Measurements from ENCODE around the gene WSB2.
"Not testable (repeated sequence)": the region's sequence is repeated elsewhere in the genome, so short reads cannot be mapped to it uniquely, and the experiment has no call there.

Gene WSB2

DNA sequence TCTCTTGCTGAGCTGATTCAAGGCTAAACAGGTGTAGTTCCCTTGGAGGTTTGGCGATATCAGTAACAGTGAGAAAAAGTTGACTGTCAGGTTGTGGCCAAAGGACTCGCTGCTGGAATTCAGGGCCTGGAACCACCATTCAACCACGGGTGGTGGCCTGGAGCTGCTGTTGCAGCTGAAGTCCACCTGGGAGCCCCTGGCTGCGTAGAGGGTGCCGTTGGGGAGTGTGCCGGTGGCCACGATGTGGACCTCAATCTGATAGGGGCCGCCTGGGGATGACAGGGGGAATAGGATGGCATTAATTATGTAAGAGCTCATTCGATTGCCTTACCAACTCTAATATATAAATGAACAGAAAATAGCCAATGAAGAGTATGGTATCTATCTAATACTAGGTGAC, 21.2 kb upstream of the WSB2 start:
- Histone ChIP-seq H3K36me3 (ENCODE audit: insufficient read depth, low read length) (peaks cover 22% of the 10 kb centered on the region), H3K9me3 (ENCODE audit: control insufficient read depth, insufficient read depth, low read length) (no peaks in the 10 kb centered on the region), H3K4me1 (ENCODE audit: insufficient read depth, low read length) (no peaks in the 10 kb centered on the region), H3K9ac (ENCODE audit: low read depth, low read length) (no peak overlapping the region)

DNA sequence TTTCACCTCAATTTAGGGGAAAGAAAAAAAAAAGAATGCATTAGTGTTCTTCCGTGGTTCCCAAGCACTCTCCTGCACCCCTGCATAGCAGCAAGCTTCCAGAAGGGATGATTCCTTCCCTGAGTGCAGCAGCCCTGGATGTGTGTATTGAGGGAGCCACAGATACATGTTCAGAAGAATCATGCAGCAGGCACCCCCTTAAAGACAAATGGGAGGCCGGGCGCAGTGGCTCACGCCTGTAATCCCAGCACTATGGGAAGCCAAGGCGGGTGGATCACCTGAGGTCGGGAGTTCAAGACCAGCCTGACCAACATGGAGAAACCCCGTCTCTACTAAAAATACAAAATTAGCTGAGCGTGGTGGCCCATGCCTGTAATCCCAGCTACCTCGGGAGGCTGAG, 20.5 kb upstream of the WSB2 start:
- not testable (repeated sequence) for H3K4me1 ChIP-seq (ENCODE audit: insufficient read depth, low read length); H3K9ac ChIP-seq (ENCODE audit: low read depth, low read length); H3K9me3 ChIP-seq (ENCODE audit: control insufficient read depth, insufficient read depth, low read length)
- H3K36me3 ChIP-seq (ENCODE audit: insufficient read depth, low read length): peaks cover 22% of the 10 kb centered on the region

DNA sequence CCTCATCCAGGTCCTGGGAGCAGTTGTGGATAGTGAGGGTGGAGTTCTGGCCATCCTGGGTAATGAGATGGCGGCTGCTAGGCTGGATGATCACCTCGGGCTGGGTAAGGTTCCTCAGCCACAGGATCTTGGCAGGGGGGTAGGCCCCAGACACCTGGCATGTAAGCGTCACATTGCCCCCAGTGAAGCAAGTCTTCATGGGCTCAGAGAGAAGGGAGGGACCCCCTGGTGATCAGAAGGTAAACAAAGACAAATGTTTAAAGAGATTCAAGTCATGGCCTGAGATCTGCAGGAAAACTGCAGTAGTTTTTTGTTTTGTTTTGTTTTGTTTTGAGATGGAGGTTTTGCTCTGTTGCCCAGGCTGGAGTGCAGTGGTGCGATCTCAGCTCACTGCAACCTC, 12.8 kb upstream of the WSB2 start:
- no peak overlapping the region for H3K9ac ChIP-seq (ENCODE audit: low read depth, low read length)
- H3K36me3 ChIP-seq (ENCODE audit: insufficient read depth, low read length): peaks cover 24% of the 10 kb centered on the region
- H3K9me3 ChIP-seq (ENCODE audit: control insufficient read depth, insufficient read depth, low read length): no peaks in the 10 kb centered on the region
- no peaks in the 10 kb centered on the region for H3K4me1 ChIP-seq (ENCODE audit: insufficient read depth, low read length)

DNA sequence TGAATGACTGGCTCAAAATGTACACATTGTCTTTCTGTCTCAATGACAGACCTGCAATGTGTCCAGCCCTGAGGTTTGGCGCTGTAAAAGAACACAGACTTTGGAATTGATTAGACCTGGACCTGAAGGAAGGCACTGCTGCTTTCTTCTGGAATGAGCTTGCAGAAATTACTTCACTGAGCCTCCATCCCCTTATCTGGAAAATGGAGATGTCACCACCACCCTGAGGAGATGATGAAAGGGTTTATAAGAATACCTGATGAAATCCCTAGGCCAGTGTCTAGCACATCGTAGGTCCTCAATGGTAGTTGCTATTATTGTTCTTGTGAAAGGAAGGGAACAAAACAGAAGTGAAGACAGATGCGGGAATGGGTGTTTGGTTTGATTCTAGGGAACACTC, 9.7 kb upstream of the WSB2 start:
- Histone ChIP-seq H3K9me3 (ENCODE audit: control insufficient read depth, insufficient read depth, low read length) (no peaks in the 10 kb centered on the region), H3K4me1 (ENCODE audit: insufficient read depth, low read length) (no peaks in the 10 kb centered on the region), H3K36me3 (ENCODE audit: insufficient read depth, low read length) (peaks cover 17% of the 10 kb centered on the region), H3K9ac (ENCODE audit: low read depth, low read length) (no peak overlapping the region)

DNA sequence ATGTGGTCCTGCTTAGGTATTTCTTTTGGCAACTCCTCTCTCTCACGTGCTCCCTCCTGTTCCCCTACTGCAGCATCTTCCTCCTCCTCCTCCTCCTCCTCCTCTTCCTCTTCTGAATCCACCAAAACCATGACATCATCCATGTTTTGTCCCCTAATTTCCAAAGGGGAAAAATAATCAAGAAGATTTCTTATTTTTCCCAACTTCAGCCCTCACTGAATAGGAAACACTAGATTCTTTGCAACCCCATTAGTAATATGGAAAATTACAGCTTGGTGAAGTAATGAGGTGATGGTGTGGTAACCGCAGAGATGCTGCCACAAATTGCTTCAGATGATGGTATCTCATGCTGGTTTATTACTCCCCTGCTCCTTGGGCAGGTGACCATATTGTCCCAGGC, 7.5 kb upstream of the WSB2 start:
- H3K9ac ChIP-seq (ENCODE audit: low read depth, low read length): no peak overlapping the region
- no peaks in the 10 kb centered on the region for H3K9me3 ChIP-seq (ENCODE audit: control insufficient read depth, insufficient read depth, low read length)
- peaks cover 14% of the 10 kb centered on the region; the same call in 1 of the 2 replicates for H3K36me3 ChIP-seq (ENCODE audit: insufficient read depth, low read length)

DNA sequence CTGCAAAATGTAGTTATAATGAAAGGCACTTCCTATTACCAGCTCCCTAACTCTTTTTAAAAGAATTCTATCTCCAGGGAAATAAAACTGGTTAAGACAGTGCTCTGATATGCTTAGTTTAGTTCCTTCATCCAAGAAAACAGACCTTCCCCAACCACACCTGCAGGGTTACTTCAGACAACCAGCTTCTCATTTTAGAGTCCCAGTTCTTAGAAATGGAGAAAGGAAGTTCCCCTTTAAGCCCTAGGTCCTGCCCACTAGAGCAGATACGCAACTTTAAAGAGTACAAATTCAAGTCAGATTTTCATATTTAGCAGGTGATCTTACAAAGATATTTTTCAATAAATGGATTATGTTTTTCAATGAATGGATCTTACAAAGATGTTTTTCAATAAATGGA, 4.4 kb upstream of the WSB2 start:
- H3K9ac ChIP-seq (ENCODE audit: low read depth, low read length): no peak overlapping the region
- H3K9me3 ChIP-seq (ENCODE audit: control insufficient read depth, insufficient read depth, low read length): no peaks in the 10 kb centered on the region
- H3K36me3 ChIP-seq (ENCODE audit: insufficient read depth, low read length): peaks cover 9% of the 10 kb centered on the region; the same call in 1 of the 2 replicates
- peaks cover 8% of the 10 kb centered on the region for H3K4me1 ChIP-seq (ENCODE audit: insufficient read depth, low read length)

More for the DNA sequence above, 7.5 kb upstream of the WSB2 start:
- peaks cover 7% of the 10 kb centered on the region for H3K4me1 ChIP-seq (ENCODE audit: insufficient read depth, low read length)

DNA sequence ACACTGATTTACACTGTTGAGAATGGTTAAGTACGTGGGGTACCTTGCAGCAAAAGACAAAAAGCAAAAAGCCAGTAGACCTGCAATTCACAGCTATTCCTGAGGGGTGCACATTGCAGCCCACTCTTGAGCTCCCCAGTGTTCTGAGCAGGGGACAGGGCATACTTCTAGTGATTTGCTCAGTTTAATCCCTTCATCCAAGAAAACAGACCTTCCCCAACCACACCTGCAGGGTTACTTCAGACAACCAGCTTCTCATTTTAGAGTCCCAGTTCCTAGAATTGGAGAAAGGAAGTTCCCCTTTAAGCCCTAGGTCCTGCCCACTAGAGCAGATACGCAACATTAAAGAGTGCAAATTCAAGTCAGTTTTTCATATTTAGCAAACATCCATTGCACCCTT, 3.6 kb upstream of the WSB2 start:
- Histone ChIP-seq H3K36me3 (ENCODE audit: insufficient read depth, low read length) (peaks cover 9% of the 10 kb centered on the region; the same call in 1 of the 2 replicates), H3K9ac (ENCODE audit: low read depth, low read length) (no peak overlapping the region), H3K9me3 (ENCODE audit: control insufficient read depth, insufficient read depth, low read length) (no peaks in the 10 kb centered on the region), H3K4me1 (ENCODE audit: insufficient read depth, low read length) (peaks cover 8% of the 10 kb centered on the region)

DNA sequence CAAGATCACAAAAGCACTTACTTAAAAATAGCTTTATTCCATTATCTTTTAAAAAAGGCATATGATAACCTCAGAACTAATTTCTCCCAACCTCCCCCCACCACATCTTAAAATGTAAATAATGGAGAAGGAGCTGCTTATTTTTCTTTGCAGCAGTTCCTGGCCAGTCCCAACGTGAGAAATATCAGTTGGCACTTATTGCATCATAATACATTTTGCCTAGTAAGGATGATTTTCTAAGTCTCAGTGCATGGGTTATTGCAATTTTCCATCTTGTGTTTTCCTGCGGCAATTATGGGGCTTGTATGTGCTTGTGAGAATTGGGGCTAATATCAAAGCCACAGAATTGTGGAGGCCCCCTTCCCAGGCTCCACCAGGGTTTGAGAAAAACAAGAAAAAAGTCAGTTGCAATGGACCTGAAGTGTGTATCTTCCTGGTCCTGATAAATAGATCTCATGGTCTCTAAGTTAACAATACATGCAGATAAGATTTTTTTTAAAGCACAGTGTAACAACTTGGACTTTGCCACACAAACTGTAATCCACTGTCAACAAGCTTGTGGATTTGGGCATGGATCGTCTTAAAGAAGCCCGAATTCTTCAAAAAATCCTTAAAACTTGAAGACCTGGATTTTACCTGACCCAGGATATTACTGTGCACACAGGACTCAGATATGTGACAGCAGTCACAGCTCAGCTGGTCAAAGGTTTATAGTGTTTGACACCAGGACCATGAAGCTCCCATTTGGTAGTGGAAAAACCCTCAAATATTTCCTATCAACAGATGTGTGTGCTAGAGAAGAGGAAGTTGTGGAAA, 2.8 kb upstream of the WSB2 start:
- H3K9ac ChIP-seq (ENCODE audit: low read depth, low read length): peak overlapping the region; percentile 97; the same call in 1 of the 2 replicates
- H3K36me3 ChIP-seq (ENCODE audit: insufficient read depth, low read length): peaks cover 6% of the 10 kb centered on the region; the same call in 1 of the 2 replicates
- H3K4me1 ChIP-seq (ENCODE audit: insufficient read depth, low read length): peaks cover 8% of the 10 kb centered on the region
- H3K9me3 ChIP-seq (ENCODE audit: control insufficient read depth, insufficient read depth, low read length): no peaks in the 10 kb centered on the region

DNA sequence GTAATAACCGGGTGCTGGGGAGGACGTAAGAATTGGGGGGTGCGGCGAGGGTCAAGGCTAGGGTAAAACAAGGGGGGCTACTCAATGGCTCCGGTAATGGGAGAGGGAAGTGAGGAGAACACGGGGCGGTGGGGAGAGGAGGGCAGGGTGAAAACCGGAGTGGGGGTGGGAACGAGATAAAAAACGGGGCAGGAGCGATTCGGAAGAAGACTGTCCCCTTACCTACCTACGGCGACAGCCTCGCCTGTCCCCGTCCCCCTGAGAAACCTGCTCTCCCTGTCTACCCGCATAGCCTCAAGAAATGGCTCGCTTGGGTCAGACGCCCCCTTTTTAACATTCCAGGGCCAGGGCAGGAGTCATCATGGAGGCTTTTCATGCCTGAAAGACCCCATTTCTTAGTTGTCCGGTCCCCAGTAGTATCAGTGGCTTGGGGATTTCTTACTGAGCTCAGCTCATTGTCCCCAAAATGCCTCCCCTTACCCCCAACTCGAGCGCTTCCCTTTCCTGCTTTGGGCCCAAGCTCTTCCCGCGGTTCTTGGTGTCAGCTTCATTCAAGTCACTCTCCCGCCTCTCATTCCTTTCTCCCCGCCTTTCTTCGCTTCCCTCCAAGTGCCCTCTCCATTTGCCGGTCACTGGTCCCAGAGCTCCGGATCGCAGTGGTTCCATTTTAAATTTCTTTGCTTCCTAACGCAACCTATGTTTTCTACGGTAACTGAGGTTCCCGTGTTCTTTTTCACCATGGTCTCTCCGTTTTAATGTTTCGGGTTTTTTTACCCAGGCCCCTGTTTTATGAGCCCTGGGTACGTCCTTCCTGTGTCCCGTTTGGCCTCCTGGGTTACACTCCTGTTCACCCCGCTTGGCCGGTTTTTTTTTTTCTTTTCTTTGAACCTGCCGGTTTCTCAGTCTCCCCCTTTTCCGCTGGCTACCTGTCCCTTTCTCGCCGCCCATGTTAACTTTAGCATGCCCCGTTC, 1.2 kb upstream of the WSB2 start:
- H3K4me1 ChIP-seq (ENCODE audit: insufficient read depth, low read length): peaks cover 8% of the 10 kb centered on the region
- peak overlapping the region; percentile 97 for H3K9ac ChIP-seq (ENCODE audit: low read depth, low read length)
- no peaks in the 10 kb centered on the region for H3K9me3 ChIP-seq (ENCODE audit: control insufficient read depth, insufficient read depth, low read length)
- no peaks in the 10 kb centered on the region; the same call in 1 of the 2 replicates for H3K36me3 ChIP-seq (ENCODE audit: insufficient read depth, low read length)

DNA sequence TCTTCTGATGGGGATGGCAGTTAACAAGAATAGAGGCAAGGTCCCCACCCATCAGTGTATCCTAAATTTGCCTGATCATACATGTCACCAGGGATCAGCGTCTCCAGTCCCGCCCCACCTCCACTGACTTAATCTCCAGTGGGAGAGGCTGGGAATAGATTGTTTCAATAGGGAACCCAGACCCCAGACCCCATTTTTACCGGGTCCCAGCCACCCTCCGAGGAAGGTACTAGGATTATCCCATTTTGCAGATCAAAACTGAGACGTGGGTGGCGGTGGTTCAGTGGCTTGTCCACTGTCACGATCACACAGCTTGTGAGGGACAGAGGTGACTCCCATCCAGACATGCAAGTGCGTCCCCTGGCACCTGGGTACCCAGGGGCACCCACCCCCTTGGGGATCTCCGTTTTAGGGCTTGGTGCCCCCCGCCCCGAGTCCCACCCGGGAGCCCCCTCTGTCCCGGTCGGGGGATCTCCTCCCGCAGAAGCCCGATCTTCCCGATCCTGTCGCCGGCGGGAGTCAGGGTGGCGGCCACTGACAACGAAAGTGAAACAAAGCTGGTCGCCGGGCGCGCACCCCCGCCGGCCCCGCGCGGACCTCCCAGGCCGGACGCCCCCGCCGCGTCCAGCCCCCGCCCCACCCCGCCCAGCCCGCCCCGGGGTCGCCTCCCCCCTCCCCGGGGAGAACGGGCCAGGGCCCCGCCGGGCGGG, 523 bp downstream of the WSB2 start:
- H3K36me3 ChIP-seq (ENCODE audit: insufficient read depth, low read length): no peaks in the 10 kb centered on the region
- no peaks in the 10 kb centered on the region for H3K9me3 ChIP-seq (ENCODE audit: control insufficient read depth, insufficient read depth, low read length)
- H3K9ac ChIP-seq (ENCODE audit: low read depth, low read length): peak overlapping the region; percentile 81
- H3K4me1 ChIP-seq (ENCODE audit: insufficient read depth, low read length): peaks cover 8% of the 10 kb centered on the region

DNA sequence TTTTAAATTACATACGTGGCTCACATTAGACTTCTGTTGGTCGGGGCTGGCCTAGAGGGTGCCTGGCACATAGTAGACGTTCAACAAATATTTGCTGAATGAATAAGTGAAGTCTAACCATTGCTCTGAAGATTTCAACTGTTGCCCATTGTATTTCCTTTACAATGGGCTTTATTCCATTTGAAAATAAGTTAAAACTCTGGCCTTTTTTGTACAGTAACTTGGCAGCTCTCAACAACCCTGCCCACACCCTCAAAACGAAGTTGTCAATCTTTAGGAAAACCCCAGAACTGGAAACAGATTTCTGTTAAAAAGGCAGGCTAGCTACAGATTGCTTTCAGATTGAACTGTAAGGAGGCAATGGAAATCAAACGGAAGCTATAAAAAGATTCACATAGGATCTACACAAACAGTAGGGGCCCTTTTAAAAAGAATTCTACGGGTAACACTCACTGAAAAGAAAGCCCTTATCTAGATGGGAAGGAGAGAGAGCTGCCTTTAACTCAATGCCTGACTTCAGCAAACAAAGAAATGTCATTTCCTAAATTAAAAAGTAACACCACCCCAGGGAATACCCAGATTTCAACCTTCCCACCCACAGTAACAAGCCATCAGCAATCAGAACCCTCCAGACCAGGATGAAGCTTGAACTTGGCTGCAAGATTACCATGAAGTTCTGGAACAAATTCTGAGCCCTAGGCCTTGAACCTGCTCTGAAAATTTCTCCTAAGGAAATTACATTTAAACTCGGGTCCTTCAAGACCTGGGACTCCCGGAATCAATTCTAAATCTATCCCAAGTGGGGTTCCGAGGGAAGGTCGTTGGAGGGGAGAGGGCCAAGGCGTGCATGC, 1.4 kb downstream of the WSB2 start:
- Histone ChIP-seq H3K9ac (ENCODE audit: low read depth, low read length) (peak overlapping the region; percentile 81), H3K36me3 (ENCODE audit: insufficient read depth, low read length) (no peaks in the 10 kb centered on the region), H3K9me3 (ENCODE audit: control insufficient read depth, insufficient read depth, low read length) (no peaks in the 10 kb centered on the region), H3K4me1 (ENCODE audit: insufficient read depth, low read length) (peaks cover 8% of the 10 kb centered on the region)

DNA sequence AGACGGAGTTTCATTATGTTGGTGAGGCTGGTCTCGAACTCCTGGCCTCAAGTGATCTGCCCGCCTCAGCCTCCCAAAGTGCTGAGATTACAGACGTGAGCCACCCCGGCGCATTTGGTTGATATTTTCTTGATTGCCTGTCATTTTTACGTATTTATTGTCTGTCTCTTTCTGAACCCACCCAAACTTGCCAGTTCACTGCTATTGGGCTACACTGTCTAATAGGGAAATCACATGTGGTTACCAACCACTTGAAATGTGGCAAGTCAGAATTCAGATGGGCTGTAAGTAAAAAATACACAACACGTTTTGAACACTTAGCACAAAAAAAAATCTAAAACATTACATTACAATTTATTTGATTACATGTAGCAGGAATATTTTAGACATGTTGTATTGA, 2.1 kb downstream of the WSB2 start:
- Histone ChIP-seq H3K4me1 (ENCODE audit: insufficient read depth, low read length) (peaks cover 5% of the 10 kb centered on the region), H3K9me3 (ENCODE audit: control insufficient read depth, insufficient read depth, low read length) (no peaks in the 10 kb centered on the region), H3K36me3 (ENCODE audit: insufficient read depth, low read length) (no peaks in the 10 kb centered on the region), H3K9ac (ENCODE audit: low read depth, low read length) (no peak overlapping the region)

DNA sequence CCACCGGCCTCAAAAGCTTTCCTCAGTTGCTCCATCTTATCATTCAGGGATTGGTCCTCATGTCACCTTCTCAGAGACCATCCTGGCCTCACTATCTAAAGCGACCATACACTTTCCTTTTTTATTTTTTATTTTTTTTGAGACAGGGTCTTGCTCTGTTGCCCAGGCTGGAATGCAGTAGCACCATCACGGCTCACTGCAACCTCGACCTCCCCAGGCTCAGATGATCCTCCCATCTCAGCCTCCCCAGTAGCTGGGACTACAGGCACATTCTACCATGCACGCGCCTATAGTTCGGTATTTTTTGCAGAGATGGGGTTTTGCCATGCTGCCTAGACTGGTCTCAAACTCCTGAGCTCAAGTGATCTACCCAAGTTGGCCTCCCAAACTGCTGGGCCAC, 2.8 kb downstream of the WSB2 start:
- Histone ChIP-seq H3K9ac (ENCODE audit: low read depth, low read length) (no peak overlapping the region), H3K4me1 (ENCODE audit: insufficient read depth, low read length) (peaks cover 4% of the 10 kb centered on the region; the same call in 1 of the 2 replicates), H3K36me3 (ENCODE audit: insufficient read depth, low read length) (no peaks in the 10 kb centered on the region), H3K9me3 (ENCODE audit: control insufficient read depth, insufficient read depth, low read length) (no peaks in the 10 kb centered on the region)
